Posterior vena cava (tissue), 2 donors: ENCODE measurements around the gene UBE2O. TPM values are rescaled to one million over a fixed set of nuclear protein-coding genes. Genes with fewer than 3 reads are reported as not detected.

Experiments used
- DNase-seq: peaks from one replicate; pipeline ENCODE4 v3.0.0-alpha.2; 2020; ENCODE audit warnings: low spot score
- intact Hi-C, 2 donors: fragments of 100-400 bp; cut with DNase I; formaldehyde crosslinking; loops; one replicate each; pipeline versions ENCODE4 v1.14.1 to v1.14.2; 2022 to 2023
- total RNA-seq, 2 donors: library from RNA; stranded (reverse); fragmentation: NEBNext Ultra II Directional; extraction: Animal tissue kit (Norgen Biotek cat#: 25700); gene quantifications; one replicate each; pipeline ENCODE4 v1.2.1, GENCODE V29; 2021
- donor health status: DM: yes; HTN: yes; CAD: no.
- donor health status: DM: yes; HTN: yes; CAD: no.

Gene UBE2O
- total RNA-seq, 2 donors from 2014 or later, result 17.2 to 17.9 TPM

DNA sequence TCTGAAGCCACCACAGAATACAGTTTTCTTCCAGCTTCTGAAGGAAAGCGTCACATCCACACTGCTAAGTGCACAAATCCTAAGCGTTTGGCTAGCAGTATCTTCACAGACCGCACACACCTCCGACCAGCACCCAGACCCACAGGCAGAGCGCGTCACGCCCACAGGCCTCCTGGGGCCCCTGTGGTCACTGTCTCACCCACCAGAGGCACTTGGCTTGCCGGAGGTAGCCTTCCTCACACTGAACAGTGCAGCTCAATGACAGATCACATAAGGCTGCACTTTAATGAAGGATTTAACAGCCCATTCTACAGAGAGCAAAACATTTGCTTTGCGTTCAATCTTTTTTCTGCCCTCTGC is 47.4 kb downstream of the UBE2O start:
- DNase-seq, result peak; percentile 16
- intact Hi-C loops, result loop anchor here in 1 of 2 donors (5.0 kb wide), 1 partner anchor 102 kb away; no protein-coding TSS in a partner anchor

- peak; percentile 26 for DNase-seq
- intact Hi-C loops, result loop anchor here in 1 of 2 donors (5.0 kb wide), 1 partner anchor 102 kb away; no protein-coding TSS in a partner anchor
These were observed 47.9 kb downstream of the UBE2O start for GRCh38 chr17:76404976-76405563.

GRCh38 chr17:76404256-76404655 is 48.7 kb downstream of the UBE2O start:
- intact Hi-C loops, result no loop called here
- no peak for DNase-seq

- no peak for DNase-seq
- intact Hi-C loops, result no loop called here
These were observed 50.2 kb downstream of the UBE2O start for GRCh38 chr17:76402711-76403110.

DNA sequence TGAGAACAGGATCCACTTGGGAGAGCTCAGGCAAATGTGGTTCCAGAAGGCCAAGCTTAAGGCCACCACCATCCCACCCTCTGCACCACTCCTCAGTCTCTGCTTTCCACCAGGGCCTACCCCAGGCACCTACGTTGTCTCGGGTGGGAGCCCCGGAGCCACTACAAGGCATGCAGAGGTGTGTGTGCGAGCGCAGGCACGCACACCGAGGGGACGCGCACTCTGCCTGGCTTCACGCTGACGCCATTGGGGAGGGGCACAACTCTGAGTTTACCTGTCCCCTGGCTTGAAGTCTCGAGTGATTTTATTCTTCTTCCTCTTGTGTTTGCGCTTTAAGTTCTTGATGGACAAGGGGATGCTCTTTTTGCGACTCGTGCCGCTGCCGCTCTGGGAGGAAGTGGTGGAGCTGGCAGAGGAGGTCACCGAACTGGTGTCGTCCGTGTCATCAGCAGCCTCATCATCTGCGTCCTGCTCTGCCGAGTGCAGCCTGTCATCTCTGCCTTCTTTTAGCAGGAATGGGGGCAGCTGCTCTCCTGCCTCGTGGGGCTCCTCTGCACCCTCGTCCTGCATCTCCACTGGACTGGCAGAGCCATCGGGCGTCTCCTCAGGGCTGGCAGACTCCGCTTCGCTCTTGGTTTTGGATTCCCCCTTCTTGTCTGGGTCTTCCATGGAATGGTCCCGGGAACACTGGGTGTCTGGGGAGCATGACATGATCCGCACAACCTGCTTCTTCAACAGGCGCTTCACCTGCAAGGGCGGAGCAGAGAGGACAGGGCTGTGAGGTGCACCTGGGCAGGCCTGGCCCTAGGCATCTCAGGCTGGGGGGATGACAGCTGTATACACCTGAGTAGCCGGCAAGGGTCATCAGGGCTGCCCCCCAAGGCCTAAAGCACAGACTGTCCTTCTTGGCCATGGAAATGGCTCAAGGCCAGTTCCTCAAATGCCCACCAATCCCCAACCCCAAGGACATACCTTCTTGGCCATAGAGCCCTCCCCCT is 53.5 kb downstream of the UBE2O start:
- intact Hi-C loops, result loop anchor here (5.0 to 10.0 kb wide), 2 partner anchors 97 to 275 kb away; no protein-coding TSS in a partner anchor
- no peak for DNase-seq

DNA sequence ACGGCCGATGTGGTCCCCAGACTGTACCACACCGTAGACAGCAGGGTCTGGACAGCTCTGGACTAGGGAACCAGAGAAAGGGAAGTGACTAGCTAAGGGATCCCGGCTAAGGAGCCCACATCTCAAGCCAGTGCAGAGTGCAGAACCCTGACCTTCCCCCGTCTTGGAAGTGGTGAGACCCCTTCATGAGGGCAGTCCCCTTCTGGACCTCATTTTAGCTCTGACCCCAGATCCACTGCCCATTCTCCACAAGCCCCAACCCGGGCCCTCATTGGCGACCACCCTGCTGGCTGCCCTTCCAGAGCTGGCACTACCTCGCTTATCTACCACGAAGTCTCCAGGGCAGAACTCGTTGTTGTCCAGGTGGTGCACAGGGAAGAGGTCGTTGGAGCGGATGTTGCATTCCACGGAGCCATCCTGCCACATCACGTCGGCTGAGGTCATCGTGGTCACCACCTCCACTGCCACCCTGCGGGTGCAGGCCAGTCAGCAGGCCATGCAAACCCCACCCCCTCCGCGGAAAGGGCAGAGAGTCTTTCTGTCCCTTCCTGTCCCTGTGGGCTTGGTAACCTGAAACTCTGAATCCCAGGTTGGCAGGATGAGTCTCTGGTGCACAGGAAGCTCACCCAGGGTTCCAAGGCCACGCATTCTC is 54.3 kb downstream of the UBE2O start:
- intact Hi-C loops, result loop anchor here (5.0 to 10.0 kb wide), 2 partner anchors 96 to 274 kb away; no protein-coding TSS in a partner anchor
- peak; percentile 72 for DNase-seq

DNA sequence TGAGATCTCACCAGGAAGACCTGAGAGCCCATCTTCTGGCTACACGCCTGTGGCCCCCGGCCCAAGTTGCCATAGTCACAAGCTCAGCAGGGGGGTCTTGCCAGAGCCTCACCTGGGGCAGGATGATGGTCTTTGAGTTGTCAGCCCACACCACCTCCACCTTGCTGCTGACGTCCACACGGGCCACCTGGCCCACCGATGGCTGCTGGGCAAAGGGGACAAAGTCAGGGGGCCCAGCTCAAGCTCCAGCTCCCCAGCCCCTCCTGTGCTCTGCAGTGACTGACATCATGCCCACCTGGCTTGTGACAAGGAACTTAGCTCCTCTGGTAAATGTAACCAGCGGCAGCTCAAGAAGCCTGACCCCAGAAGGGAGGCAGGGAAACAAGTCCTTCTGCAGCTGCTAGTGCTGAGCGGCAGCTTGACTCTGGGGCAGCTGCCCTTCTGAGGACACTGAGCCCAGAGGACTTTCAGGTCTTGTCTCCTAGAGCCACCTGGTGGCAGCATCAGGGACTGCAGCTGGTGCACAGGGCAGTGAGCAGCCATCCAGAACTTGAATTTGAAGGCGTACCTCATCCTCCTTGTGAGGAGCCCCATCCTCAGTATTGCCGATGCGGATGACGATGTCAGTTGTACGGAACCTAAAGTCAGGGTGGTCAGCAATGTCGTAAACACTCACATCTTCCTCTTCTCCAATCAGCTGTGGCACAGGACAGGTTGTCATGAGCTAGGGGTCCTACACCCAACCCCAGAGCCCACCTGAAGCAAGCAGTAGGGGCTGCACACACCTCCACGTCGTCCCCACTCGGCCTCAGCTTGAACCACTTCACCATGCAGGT is 55.0 kb downstream of the UBE2O start:
- intact Hi-C loops, result loop anchor here (5.0 to 10.0 kb wide), 2 partner anchors 96 to 273 kb away; no protein-coding TSS in a partner anchor
- DNase-seq, result peak; percentile 97

DNA sequence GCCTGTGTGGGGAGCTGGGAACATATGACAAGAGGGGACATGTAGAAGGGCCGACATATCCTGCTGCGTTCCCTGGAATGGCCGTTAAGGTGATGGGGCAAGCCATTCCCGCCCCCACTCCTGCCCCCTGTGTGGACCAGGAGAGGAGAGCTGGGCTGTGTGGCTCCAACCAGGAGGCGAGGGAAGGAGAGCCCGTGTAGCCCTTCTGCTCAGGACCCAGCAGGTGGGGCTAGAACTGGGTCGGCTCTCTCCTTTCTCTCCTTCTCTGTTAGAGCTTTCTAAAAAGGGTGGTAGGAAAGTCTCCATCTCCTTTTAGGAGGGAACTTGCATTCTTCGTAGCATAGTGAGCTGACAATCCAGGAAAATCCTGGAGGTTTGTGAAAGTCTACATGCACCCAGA is 55.8 kb downstream of the UBE2O start:
- intact Hi-C loops, result loop anchor here (5.0 to 10.0 kb wide), 2 partner anchors 95 to 272 kb away; no protein-coding TSS in a partner anchor
- no peak for DNase-seq

- intact Hi-C loops, result loop anchor here (5.0 to 10.0 kb wide), 2 partner anchors 94 to 271 kb away; no protein-coding TSS in a partner anchor
- no peak for DNase-seq
These were observed 57.0 kb downstream of the UBE2O start for GRCh38 chr17:76395980-76396379.

DNA sequence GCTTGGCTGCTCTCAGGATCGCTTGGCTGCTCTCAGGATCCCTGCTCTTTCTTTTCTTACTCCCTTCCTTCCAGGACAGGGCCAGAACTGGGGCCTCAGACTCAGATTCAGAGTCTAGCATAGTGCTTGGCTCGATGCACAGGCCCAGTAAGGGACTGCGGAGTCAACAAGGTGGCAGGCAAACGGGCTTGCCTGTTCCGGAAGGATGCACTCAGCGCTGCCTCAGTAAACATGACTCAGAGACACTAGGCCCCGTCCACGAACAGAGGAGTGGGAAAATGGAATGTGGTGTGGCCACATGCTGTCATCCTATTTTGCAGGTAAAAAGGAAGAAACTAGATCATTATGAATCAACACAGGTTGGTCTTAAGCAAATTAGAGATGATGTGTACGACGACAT is 58.8 kb downstream of the UBE2O start:
- intact Hi-C loops, result loop anchor here in 1 of 2 donors (10.0 kb wide), 1 partner anchor 269 kb away; no protein-coding TSS in a partner anchor

GRCh38 chr17:76391200-76391715 is 61.7 kb downstream of the UBE2O start:
- DNase-seq, result no peak
- intact Hi-C loops, result loop anchor here in 1 of 2 donors (10.0 kb wide), 1 partner anchor 266 kb away; no protein-coding TSS in a partner anchor

More for the DNA sequence above, 58.8 kb downstream of the UBE2O start:
- no peak for DNase-seq

GRCh38 chr17:76390003-76390421 is 62.9 kb downstream of the UBE2O start:
- intact Hi-C loops, result loop anchor here in 1 of 2 donors (10.0 kb wide), 1 partner anchor 265 kb away; no protein-coding TSS in a partner anchor

GRCh38 chr17:76388966-76389888 is 63.7 kb downstream of the UBE2O start:
- DNase-seq, result no peak
- intact Hi-C loops, result no loop called here

More at GRCh38 chr17:76390003-76390421, 62.9 kb downstream of the UBE2O start:
- DNase-seq, result no peak

- intact Hi-C loops, result no loop called here
- no peak for DNase-seq
These were observed 65.8 kb downstream of the UBE2O start for GRCh38 chr17:76386966-76387765.

GRCh38 chr17:76385892-76386786 is 66.8 kb downstream of the UBE2O start:
- intact Hi-C loops, result no loop called here
- DNase-seq, result peak; percentile 94
